Brain microvascular endothelial cell (primary cell): Measurements from ENCODE around the gene HEG1.

ENCODE experiments used
- DNase-seq: peaks from one replicate; pipeline ENCODE4 v3.0.0-alpha.2; 2020
- H3K27ac ChIP-seq: fragments of 250-450 bp; sonication (Bioruptor Pico); 2 replicates; pipeline ENCODE4 v1.5.1; 2020; ENCODE audit warnings: mild to moderate bottlenecking, moderate library complexity
- H3K27me3 ChIP-seq: fragments of 250-450 bp; sonication (Bioruptor Pico); replicated peaks from 2 replicates; pipeline ENCODE4 v1.5.1; 2020; ENCODE audit warnings: mild to moderate bottlenecking
- H3K36me3 ChIP-seq: fragments of 250-450 bp; sonication (Bioruptor Pico); replicated peaks from 2 replicates; pipeline ENCODE4 v1.5.1; 2020; ENCODE audit warnings: mild to moderate bottlenecking
- H3K4me3 ChIP-seq: 2 replicates; pipeline ENCODE4 v1.5.1; 2011; ENCODE audit warnings: low read depth, mild to moderate bottlenecking, control low read depth, low read length, moderate library complexity
- CTCF ChIP-seq: IDR thresholded peaks from 2 replicates; pipeline ENCODE4 v1.5.1; 2011; ENCODE audit warnings: low read depth, mild to moderate bottlenecking, moderate library complexity, low read length, control low read depth, inconsistent platforms; ENCODE audit errors: missing control alignments
- in situ Hi-C: cut with HindIII; loops from 2 replicates; pipeline ENCODE4 v1.10.0; 2017; ENCODE audit warnings: low sequenced_read_pairs, low pct_ligation_motif_present

HEG1 gene

GRCh38 chr3:125054449-125055329 is 1.1 kb downstream of the HEG1 start:
- Histone ChIP-seq H3K36me3 (peaks cover 5% of the 10 kb centered on the region), H3K27ac (peak overlapping the region; percentile 98), H3K27me3 (no peaks in the 10 kb centered on the region), H3K4me3 (peak overlapping the region; percentile 78)
- in situ Hi-C loops: no loop called here
- peak; percentile 42 for DNase-seq
- peak; percentile 20 for TF ChIP-seq CTCF

- in situ Hi-C loops: no loop called here
- no peaks in the 10 kb centered on the region for H3K27me3 ChIP-seq
- H3K4me3 ChIP-seq: peak overlapping the region; percentile 78
- DNase-seq: no peak
- no peak for TF ChIP-seq CTCF
- H3K27ac ChIP-seq: peak overlapping the region; percentile 98
- H3K36me3 ChIP-seq: peaks cover 5% of the 10 kb centered on the region
These were observed 1.7 kb downstream of the HEG1 start for GRCh38 chr3:125054062-125054448.

GRCh38 chr3:125053304-125053699 is 2.5 kb downstream of the HEG1 start:
- Histone ChIP-seq H3K27me3 (no peaks in the 10 kb centered on the region), H3K4me3 (peak overlapping the region; percentile 78), H3K27ac (peak overlapping the region; percentile 98), H3K36me3 (peaks cover 10% of the 10 kb centered on the region)
- in situ Hi-C loops: no loop called here
- DNase-seq: no peak
- no peak for TF ChIP-seq CTCF

DNA sequence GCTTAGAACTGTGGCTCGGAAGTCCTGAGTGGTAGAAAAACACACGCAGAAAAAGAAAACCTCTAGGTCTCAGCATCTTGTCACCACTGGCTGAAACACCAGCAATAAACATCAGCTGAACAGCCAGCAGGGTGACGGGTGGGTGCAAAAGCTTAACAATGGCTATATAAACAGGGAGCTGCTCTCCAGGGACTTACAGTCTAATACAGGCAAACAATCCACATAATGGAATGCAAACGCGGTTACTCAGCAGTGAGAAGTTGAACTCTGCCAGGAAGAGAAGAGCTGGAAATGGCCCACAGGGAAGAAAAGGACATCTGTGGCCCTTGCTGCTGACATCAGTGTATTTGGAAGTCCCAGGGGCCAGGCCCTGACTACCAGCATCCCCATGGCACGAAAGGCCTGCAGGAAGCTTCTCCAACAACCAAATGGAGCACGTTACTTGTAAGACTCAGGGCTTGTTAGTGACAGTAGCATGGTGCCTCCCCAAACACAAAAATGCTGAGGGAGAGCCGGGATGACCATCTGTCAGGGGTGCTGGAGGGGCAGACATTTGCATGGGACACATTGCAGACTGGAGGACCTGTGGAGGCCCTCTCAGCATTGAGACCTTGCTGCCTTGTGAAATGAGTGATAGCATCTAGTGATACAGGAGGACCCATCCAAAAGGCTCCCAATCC is 3.0 kb downstream of the HEG1 start:
- Histone ChIP-seq H3K27ac (peak overlapping the region; percentile 98), H3K27me3 (no peaks in the 10 kb centered on the region), H3K4me3 (peak overlapping the region; percentile 78), H3K36me3 (peaks cover 10% of the 10 kb centered on the region)
- no peak for TF ChIP-seq CTCF
- in situ Hi-C loops: no loop called here
- peak; percentile 90 for DNase-seq

DNA sequence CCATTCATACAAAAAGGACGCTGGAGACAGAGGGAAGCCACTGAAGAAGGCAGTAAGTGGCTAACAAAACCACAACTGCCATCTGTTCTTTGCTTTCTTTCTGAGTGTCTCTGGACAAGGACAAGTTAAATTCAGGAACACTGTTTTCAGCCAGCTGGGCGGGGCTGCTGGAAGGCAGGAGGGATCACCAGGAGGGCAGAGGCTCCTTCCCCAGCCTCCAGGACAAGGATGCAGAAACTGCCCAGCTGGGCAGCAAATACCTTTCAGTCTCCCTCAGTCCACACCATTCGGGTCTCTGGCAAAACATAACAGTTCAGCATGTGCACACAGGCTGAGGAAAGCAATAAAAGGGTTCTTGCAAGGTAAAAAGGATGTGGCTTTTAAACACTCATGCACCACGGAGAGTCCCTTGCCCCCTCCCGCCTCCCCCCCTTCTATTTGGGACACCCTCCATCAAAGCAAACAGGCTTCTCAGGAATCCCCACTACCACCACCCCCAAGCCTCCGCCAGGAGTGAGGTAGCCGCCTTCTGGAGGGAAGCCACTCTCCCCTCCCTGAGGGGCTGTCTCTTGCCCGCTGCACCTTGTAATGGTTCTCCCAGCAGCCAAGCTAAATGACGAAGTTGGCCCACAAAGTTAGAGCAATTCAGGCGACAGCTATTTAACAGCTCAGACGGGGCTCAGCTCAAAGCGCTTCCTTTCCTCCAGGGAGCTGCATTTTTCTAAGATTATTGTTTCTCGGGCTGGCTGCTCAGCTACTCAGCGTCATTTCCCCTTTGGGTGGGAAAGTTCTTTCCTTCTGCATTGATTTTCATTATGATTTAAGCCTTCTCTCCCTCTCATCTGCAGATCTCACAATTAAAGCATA is 3.8 kb downstream of the HEG1 start:
- TF ChIP-seq CTCF: peak; percentile 4
- peak; percentile 86 for DNase-seq

More for the DNA sequence above, 3.8 kb downstream of the HEG1 start:
- Histone ChIP-seq H3K27me3 (no peaks in the 10 kb centered on the region), H3K4me3 (peak overlapping the region; percentile 78), H3K36me3 (peaks cover 17% of the 10 kb centered on the region), H3K27ac (peak overlapping the region; percentile 98)
- in situ Hi-C loops: no loop called here
